Superior temporal gyrus (tissue), 1 donor: Measurements from ENCODE around the gene IRF4.

Source experiments
- DNase-seq: peaks from one replicate; pipeline ENCODE4 v3.0.0-alpha.2; 2016; ENCODE audit errors: extremely low spot score

The IRF4 gene

DNA sequence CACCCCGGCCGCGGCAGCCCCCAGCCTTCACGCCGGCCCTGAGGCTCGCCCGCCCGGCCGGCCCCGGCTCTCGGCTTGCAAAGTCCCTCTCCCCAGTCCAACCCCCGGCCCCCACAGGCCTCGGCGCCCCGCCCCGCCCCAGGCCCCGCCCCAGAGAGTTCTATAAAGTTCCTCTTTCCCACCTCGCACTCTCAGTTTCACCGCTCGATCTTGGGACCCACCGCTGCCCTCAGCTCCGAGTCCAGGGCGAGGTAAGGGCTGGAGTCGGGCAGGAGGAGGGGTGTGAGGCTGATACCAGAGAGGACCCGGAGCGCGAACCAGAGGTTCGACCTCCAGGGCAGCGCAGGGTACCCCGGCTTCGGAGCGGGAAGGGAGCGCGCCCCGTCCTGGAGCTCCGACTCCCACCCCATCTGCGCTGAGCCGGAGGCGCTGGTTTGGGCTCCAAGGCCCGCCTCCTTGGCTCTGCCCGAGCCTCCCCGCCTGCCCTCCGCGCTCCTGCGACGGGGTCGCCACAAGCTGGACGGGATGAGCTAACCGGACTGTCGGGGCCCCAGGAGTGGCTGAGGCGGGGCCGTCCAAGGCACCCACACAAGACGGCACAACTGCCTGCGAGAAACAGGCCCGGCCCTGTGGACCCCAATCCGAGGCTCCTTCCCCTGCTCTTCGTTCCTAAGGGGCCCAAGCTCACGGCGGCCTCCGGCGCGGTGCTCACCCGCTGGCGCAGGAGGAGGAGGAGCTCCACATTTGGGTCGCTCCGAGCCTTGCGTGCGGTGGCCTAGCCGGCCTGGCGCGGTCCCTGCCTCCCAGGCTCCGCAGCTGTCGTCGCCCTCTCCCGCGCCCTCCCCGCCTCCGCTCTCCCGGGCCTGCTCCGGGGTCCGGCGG lies at the start of gene IRF4:
TSS of gene IRF4 (plus strand) at position 194 of the 882 bp plus-strand sequence. CDS start 1,401 bp downstream, outside the sequence.
- no peak for DNase-seq

DNA sequence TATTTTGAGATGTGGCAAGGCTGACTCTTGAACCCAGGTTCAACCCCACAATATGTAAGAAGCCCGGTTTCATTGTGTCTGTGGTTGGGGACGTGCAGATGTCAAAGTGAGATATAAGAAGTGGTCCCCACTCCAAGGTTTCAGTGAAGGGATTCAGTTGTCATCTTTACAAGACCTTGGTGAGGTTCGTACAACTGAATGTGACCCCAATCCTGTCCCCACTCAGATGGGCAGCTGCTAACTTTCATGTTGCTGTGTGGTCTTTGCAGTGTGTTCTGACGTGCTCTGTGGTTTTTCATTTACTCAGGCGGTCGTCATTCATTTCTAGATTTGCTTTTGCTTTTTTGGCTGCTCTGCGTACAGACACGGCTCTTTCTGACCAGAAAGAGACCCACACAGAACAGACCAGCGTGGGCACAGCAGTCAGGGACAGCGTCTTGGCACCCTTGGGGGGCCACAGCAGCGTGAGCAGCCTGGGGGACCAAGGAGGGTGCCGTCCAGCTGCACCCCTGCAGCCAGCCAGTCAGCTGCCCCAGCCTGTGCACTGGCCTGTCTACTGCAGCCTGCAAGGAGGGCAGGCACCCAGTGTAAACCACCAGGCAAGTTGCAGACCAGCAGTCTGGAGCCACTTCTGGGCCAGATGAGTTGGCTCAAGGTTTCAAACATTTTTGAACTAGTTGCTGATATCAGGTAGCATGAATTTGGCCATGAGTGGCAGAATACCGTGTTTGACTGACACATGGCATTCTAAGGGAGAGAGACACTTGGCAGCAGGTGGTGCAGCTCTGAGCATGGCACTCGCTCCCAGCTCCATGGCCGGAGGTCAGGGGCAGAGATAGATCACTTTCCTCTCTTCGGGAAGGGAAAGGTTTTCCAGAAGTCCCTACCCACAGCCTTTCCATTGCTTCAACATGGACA lies 49.4 kb upstream of the IRF4 start:
- DNase-seq: no peak

DNA sequence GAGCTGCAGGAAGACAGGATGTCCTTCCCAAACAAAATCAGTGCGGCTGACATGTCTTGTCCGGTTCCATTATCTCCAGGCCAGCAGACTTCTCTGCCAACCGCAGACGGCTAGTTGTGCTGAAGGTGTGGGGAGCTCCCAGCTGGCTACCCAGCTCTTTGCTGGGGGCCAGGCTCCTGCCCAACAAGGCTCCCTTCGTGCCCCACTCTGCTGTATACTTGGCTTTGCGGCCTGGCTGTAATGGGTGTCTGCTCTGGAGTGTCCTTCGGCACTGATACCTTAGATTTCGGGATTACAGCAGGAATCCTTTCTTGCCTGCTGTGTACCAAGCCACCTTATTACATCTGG lies 48.7 kb upstream of the IRF4 start:
- DNase-seq: no peak

DNA sequence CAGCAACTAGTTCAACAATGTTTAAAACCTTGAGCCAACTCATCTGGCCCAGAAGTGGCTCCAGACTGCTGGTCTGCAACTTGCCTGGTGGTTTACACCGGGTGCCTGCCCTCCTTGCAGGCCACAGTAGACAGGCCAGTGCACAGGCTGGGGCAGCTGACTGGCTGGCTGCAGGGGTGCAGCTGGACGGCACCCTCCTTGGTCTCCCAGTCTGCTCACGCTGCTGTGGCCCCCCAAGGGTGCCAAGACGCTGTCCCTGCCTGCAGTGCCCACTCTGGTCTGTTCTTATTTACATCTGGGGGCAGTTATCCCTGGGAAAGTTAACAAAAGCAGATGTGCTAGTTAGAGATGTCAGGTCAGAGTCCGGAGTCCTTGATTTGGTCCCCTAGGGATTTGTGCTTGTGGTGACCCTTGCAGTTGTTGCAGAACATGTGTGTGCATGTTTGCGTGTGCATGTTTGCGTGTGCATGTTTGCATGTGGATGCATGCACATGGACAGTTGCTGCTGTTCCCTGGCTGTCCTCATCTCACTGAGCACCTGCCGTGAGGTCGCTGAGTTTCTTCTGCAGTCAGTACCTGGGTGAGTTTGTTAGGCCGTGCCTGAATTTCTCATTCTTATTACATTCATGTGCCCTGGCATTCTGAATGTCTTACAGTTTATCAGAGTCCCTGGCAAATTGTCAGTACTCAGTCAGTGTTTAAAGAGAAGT lies 48.2 kb upstream of the IRF4 start:
- no peak for DNase-seq

DNA sequence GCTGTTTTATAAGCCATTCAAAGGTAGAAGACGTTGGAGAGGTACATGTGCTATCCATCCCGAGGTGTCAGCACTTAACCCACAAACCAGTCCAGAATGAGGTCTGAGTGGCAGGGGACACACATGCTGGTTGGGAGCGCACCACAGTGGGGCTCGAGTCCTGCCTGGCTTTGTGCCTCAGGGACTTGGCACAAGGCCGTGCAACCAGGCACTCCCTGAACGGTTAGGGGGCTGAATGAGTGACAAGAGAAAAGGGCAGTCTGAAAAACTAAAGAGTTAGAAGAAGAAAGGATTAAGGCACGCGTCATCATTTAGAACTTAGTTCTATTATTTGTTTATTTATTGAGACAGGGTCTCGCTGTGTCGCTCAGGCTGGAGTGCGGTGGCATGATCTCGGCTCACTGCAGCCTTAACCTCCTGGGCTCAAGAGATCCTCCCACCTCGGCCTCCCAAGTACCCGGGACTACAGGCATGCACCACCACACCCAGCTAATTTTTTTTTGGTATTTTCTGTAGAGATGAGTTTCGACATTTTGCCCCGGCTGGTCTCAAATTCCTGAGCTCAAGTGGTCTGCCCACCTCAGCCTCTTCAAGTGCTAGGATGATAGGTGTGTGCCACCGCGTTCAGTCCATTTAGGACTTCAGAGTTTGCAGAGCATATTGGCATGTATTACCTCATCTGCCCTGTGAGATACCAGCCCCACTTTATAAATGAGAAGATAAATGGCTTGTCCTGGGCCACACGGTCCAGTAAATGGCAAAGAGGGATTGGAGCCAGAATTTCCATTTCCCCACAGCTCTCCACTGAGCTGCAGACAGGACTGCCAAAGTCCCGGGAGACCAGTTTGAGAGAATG lies 47.4 kb upstream of the IRF4 start:
- no peak for DNase-seq

DNA sequence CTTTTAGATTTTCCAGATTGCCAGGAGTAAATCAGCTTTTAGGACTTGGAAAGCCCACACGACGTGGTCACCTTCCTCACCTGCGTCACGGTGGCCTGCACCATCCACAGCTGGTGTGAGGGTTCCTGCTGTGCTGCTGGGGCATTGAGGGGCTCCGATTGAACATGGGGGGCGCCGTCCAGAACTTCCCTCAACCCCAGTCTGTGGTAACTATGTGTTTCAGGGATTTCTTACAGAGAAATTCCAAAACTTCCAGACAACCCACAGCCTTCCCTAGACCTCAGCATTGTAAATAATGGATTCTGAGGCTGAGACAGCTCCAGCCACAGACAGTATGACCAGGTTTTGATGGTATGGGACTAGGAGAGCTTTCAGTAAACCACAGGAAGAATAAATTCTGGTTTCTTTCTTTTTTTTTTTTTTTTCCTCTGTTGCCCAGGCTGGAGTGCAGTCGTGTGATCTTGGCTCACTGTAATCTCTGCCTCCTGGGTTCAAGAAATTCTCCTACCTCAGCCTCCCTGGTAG lies 46.7 kb upstream of the IRF4 start:
- no peak for DNase-seq

DNA sequence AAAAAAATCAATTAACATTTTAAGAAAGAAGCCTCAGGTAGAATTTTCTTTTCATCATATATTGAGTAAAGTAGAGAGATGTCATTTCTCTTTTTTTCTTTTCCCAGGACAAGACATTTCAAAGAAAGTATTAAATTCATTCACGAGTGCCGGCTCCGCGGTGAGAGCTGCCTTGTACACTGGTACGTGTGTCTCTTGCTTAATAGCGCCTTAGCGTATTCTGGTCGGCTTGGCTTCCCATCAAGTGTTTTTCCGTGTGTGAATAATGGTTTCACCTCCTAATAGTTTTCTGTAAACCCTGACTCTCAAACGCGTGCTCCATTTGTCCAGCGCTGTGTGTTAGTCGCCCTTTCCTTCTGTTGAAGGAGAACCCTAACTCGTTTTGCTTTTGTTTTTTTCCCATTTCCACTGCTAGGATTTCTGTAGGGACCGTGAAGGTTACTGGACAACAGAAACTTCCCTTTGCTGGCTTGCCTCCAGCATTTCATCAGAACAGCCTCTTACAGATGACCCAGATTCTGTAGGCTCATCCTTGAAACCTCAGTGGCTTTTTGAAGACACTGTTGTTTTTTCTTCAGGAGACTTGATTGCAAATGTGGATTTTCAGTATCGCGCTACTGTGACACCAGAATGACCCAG lies 45.7 kb upstream of the IRF4 start:
- no peak for DNase-seq

DNA sequence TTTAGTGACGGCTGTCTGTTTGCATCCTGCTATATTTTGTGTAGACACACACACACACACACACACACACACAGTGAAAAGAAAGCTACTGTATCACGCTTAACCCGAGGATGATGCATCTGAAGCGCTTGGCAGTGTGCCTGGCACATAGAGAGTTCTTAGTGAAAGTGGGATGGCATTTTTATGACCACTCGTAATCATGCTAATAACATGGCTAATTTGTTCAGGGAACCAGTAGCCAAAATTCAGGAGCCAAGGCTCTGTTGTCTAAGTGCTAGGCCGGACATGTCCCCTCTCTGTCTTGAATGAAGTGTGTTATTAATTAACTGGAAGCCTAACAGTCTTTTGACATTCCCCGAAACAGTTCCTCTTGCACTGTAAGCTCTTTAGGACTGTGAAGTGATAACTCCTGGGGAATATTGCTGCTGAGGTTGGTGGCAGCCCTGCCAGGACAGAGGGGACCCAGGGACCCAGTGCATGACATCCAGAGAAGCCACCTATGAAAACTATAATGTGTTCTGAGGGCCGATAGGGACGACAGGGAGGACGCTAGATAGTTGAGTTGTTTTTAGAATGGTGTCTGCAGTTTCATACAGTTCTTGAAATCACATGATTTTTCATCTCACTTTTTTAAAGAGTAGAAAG lies 45.0 kb upstream of the IRF4 start:
- no peak for DNase-seq

DNA sequence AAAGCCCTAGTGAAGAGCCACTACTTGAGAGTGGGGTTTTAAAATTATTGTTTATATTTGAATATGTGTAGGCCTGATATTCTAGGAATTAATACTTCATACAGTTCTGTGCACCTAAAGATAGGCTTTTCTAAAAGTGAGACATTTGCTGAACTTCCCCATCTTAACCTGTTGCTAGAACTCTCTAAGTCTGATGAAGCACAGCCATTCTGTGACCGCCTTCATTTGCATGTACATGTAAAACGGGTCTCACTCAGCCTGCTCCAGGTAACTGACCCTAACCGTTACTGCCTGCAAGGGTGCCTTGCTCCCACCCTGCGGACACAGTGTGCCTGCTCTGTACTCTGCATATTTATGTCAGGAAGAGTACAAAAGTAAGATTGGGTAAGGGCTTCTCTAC lies 44.3 kb upstream of the IRF4 start:
- DNase-seq: no peak

DNA sequence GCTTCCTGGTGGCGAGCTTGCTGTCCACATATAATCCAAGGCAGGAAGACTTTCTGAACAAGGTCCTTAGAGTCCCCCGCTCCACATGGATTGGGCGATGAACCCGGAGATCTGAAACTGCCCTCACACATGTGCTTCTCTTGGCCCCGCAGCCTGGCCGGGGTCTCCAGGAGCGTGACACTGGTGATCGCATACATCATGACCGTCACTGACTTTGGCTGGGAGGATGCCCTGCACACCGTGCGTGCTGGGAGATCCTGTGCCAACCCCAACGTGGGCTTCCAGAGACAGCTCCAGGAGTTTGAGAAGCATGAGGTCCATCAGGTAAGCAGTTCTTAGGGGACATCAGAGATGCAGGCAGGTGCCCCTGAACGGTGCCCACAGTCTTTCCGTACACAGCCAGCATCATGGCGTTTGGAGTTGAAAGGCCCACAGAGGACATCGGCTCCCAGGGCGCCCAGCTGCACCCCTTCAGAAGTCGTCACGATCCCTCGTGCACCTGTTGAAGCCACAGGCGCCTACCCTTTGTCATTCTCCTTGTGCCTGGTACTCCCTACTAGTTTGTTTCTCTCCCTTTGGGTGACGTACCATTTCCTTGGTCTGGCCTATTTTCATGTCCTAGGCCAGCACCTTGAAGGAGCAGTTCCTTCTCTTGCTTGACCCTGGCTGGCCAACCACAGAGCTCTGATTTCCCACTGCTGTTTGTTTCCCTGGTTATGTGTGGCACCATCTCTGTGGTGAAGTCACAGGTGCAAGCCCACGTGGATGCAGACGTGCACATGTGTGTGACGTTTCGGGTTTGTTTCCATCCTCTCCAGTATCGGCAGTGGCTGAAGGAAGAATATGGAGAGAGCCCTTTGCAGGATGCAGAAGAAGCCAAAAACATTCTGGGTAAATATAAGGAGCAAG lies 43.3 kb upstream of the IRF4 start:
- DNase-seq: no peak

DNA sequence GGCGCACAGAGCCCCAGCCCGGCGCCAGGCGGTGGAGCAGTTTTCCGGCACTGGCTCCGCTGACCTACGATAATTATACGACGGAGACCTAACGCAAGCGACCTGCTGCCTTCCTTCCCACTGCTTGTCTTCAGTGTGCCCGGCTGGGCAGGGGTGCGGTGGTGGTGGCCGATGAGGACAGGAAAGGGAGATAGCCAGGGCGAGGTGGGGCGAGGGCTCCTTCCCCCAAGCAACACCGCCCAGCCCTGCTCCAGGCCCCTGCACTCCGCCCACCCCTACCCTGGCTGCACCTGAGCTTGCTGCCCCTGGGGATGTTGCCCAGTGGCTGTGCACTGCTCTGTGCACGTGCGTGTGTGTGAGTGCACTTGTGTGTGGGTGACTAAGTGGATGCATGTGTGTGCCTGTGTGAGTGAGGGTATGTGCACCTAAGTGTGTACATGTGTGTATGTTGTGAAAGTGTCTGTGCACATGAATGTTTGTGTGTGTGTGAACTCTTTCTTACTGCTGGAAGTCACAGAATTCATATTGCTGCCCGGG lies 42.6 kb upstream of the IRF4 start:
- DNase-seq: no peak

DNA sequence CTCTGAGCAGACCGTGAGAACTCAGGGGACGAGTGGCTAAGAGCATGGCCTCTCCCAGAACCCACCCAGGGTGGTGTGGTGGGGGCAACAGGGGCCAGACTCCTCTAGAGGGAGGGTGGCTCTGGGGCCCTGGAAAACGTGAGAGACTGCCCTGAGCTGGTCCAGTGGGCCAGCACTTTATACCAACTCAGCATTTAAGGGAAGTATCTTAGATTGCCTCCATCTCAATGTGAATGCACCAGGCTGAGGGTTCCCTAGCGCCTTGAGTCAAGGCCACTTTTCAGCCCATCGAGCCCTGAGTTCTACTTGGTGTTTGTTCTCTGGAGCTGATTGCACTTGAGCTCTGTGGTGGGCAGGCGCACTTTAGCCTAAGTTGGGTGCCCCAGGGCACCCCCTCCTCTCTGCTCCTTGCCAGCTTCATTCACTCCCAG lies 42.0 kb upstream of the IRF4 start:
- no peak for DNase-seq

DNA sequence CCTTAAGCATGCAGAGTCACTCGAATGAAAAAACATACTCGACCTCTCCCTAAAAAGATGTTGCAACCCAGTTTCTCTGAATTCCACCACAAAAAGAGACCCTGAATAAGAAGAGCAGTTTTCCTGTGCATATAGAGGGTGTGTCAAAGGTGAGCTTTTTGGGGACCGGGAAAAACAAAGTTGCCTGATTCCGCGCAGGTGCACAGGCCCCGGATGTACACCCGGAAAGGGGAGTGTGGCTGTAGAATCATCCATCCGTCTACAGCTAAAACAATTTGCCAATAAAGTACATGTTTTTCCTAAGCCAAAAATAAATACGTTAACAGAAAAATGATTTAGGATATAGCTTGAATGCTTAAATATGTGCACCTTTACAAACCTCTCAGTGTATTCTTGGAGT lies 41.2 kb upstream of the IRF4 start:
- no peak for DNase-seq

DNA sequence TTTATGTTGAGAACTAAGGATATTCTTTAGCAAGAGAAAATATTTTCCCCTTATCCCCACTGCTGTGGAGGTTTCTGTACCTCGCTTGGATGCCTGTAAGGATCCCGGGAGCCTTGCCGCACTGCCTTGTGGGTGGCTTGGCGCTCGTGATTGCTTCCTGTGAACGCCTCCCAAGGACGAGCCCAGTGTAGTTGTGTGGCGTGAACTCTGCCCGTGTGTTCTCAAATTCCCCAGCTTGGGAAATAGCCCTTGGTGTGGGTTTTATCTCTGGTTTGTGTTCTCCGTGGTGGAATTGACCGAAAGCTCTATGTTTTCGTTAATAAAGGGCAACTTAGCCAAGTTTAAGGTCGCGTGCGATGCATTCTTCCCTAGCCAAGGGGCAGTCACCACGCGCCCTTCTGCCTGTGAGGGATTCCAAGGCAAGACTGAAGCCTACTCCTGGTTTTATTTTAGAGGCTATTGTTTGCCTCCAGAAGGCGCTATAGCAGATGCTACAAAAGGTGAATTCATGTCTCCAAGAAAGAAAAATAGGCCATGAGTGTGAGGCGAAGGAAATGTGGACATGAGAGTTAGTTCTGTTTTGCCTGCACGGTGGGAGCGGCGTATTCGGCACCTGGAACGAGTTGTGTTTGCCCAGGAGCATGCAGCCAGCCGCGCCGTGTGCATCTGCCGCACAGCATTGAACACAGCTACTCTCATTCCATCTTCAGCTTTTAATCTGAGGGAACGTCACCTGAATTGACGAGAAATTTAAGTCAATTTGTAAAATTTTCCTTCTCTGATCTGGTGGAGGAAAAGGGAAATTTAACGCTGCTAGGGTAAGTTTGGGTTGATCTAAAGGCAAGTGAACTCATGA lies 40.3 kb upstream of the IRF4 start:
- no peak for DNase-seq

DNA sequence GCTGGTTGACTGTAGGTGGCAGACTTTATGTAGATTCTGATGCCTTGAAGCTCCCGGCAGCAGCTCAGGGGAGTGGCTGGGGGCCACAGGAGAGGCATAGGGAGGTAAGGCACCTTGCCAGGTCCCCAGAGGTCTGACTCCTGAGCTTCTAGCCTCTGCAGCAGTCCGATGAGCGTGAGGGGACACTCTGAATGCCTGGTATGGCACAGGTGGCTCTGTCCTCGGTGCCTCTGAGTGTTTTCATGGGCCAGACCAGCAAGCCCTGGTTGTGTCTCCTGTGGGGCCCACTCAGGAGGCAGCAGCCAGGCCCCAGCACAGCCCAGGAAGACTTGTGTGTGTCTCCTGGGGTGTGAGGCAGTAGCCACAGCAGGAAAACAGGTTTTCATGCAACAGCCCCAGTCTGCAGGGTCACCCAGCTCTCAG lies 39.7 kb upstream of the IRF4 start:
- no peak for DNase-seq

DNA sequence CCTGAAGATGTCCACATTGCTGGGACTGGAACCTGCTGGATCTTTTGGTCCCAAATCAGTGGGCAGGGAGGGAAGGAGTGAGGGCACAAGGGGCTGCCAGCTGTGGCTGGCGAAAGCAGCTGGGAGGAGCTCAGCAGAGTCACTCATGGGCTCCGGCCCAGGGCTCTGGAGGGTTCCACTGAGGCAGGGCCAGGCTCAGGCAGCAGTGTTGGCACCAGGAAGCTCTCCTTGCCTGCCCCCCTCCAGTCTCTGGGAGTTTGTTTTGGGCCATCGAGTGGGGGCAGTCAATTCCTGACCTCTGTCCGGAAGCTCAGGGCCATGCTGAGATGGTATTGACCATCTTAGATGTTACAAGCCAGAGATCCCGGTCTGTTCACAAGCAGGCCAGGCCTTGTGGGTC lies 39.1 kb upstream of the IRF4 start:
- DNase-seq: no peak

DNA sequence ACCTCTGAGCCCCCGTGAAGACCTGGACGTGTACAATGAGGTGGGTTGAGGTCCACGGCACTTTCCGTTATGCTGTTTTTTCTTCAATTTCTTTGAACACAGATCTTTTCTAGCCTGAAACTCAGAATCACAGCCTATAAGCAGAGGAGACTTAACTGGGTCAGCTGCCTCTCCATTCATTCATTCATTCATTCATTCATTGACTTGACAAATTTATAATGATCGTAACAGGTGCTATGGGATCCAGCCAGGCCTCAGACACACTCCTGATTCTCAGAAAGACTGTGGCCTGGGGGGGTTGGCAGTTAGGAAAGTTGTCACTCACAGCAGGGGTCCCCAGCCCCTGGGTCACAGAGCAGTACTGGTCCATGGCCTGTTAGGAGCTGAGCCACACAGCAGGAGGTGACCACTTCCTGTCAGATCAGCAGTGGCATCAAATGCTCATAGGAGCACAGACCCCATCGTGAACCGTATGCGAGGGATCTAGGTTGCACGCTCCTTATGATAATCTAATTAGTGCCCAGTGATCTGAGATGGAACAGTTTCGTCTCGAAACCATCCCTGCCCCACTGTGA lies 38.6 kb upstream of the IRF4 start:
- DNase-seq: no peak
